ENCODE measurements around the gene NFKB1. TPM values are rescaled to one million over a fixed set of nuclear protein-coding genes. Genes with fewer than 3 reads are reported as not detected.

NFKB1 gene
- total RNA-seq, result 17.6 and 32.6 TPM in 2 replicates

GRCh38 chr4:102500696-102501446 lies at the start of gene NFKB1:
Gene NFKB1 (plus strand): TSS chr4:102501359. CDS start chr4:102525519, 24,160 bp downstream.

Other genes with a start within 250 kb of the NFKB1 start
- 1.2 and 9.8 TPM in 2 replicates for gene SLC39A8, start 155.9 kb upstream of the NFKB1 start, total RNA-seq

All from epithelial cell of alveolus of lung (primary cell).